KMS-11 (cell line): Measurements from ENCODE around the gene DHFR.

Experiments
- H2AFZ ChIP-seq: fragments of 200-600 bp; sonication (generic); 2 replicates; pipeline ENCODE4 v1.6.1; 2016; ENCODE audit warnings: antibody characterized with exemption, mixed run types, low read depth
- H3K27ac ChIP-seq: fragments of 200-600 bp; sonication (generic); 2 replicates; pipeline ENCODE4 v1.6.1; 2016; ENCODE audit warnings: mild to moderate bottlenecking, mixed run types
- H3K27me3 ChIP-seq: fragments of 200-600 bp; sonication (generic); 2 replicates; pipeline ENCODE4 v1.6.1; 2017; ENCODE audit warnings: mild to moderate bottlenecking, low read depth, mixed run types, moderate library complexity; ENCODE audit not compliant: insufficient read depth
- H3K36me3 ChIP-seq: fragments of 200-600 bp; sonication (generic); 2 replicates; pipeline ENCODE4 v1.6.1; 2017; ENCODE audit warnings: mild to moderate bottlenecking, mixed run types; ENCODE audit not compliant: insufficient read depth
- H3K4me1 ChIP-seq: fragments of 200-600 bp; sonication (generic); 2 replicates; pipeline ENCODE4 v1.6.1; 2016; ENCODE audit warnings: mild to moderate bottlenecking, low read depth, mixed run types; ENCODE audit not compliant: poor library complexity, severe bottlenecking
- H3K4me2 ChIP-seq: fragments of 200-600 bp; sonication (generic); 2 replicates; pipeline ENCODE4 v1.7.0; 2016; ENCODE audit warnings: mild to moderate bottlenecking, mixed run types
- H3K4me3 ChIP-seq: fragments of 200-600 bp; sonication (generic); IDR thresholded peaks from 2 replicates; pipeline ENCODE4 v1.6.1; 2017; ENCODE audit warnings: low read depth, low read length, mixed read lengths; ENCODE audit not compliant: insufficient read depth
- H3K79me2 ChIP-seq: fragments of 200-600 bp; sonication (generic); 2 replicates; pipeline ENCODE4 v1.6.1; 2016; ENCODE audit warnings: low read depth, mixed run types; ENCODE audit not compliant: insufficient read depth
- H3K9ac ChIP-seq: fragments of 200-600 bp; sonication (generic); 2 replicates; pipeline ENCODE4 v1.6.1; 2016; ENCODE audit warnings: mild to moderate bottlenecking, mixed run types
- H4K20me1 ChIP-seq: fragments of 200-600 bp; sonication (generic); 2 replicates; pipeline ENCODE4 v1.6.1; 2016; ENCODE audit warnings: mild to moderate bottlenecking, mixed run types; ENCODE audit not compliant: insufficient read depth
- CTCF ChIP-seq: fragments of 200-600 bp; sonication (generic); conservative IDR thresholded peaks from 2 replicates; pipeline ENCODE4 v1.6.1; 2017; ENCODE audit warnings: low read depth, mild to moderate bottlenecking, antibody characterized with exemption, low read length, moderate library complexity, mixed read lengths

The DHFR gene

DNA sequence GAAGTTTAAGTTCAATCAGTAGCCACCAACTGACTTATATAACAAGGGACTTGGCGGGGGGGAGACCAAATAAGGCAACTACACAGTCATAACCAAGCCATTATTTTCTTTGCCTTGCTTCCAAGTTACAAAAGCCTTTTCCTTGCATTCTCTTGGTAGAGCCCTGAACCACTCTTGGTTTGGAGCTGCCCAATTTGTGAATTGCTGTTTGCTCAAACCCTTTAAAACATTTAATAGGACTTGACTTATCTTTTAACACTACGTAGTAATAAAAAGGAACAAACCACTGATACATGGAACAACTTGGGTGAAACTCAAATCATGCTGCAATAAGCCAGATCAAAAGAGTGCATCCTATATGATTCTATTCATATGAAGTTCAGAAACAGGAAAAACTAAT lies 32.0 kb downstream of the DHFR start:
- H2AFZ ChIP-seq, result no peak overlapping the region
- no peaks in the 10 kb centered on the region for H3K36me3 ChIP-seq
- no peak overlapping the region for H3K4me3 ChIP-seq
- TF ChIP-seq CTCF, result no peak
- no peak overlapping the region for H3K27ac ChIP-seq
- no peaks in the 10 kb centered on the region for H3K4me1 ChIP-seq
- H3K4me2 ChIP-seq, result no peak overlapping the region
- H4K20me1 ChIP-seq, result no peaks in the 10 kb centered on the region
- H3K79me2 ChIP-seq, result no peaks in the 10 kb centered on the region
- H3K27me3 ChIP-seq, result no peaks in the 10 kb centered on the region
- H3K9ac ChIP-seq, result no peak overlapping the region

DNA sequence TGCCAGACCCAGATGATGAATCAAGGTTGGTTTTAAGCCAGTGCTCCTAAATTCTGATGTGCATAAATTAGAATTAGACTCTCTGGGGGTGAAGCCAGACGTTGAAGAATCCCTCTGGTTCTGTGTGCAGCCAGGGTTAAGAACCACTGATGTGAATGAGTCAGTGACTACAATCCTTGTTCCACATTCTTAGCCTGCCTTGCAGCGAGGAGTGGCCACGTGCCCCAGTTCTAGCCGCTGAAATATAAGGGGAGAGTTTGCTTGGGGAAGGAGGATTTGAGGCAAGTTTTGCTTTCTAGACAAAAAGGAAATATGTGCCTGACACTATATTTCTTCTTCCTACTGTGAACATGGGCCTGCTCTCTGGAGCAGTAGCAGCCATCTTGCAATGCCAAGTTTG lies 34.6 kb downstream of the DHFR start:
- no peak overlapping the region for H3K9ac ChIP-seq
- no peaks in the 10 kb centered on the region for H4K20me1 ChIP-seq
- no peak overlapping the region for H3K27ac ChIP-seq
- TF ChIP-seq CTCF, result no peak
- H3K27me3 ChIP-seq, result no peaks in the 10 kb centered on the region
- H3K4me1 ChIP-seq, result no peaks in the 10 kb centered on the region
- H3K4me2 ChIP-seq, result no peak overlapping the region
- no peaks in the 10 kb centered on the region for H3K79me2 ChIP-seq
- no peaks in the 10 kb centered on the region for H3K36me3 ChIP-seq
- no peak overlapping the region for H2AFZ ChIP-seq
- no peak overlapping the region for H3K4me3 ChIP-seq

GRCh38 chr5:80619086-80619485 lies 35.7 kb downstream of the DHFR start:
- Histone ChIP-seq H3K4me2 (no peak overlapping the region), H4K20me1 (no peaks in the 10 kb centered on the region), H3K4me1 (no peaks in the 10 kb centered on the region), H3K4me3 (no peak overlapping the region), H3K27me3 (no peaks in the 10 kb centered on the region), H3K79me2 (no peaks in the 10 kb centered on the region), H3K27ac (no peak overlapping the region), H3K36me3 (no peaks in the 10 kb centered on the region), H2AFZ (no peak overlapping the region), H3K9ac (no peak overlapping the region)
- TF ChIP-seq CTCF, result no peak

GRCh38 chr5:80618438-80618837 lies 36.3 kb downstream of the DHFR start:
- Histone ChIP-seq H4K20me1 (no peaks in the 10 kb centered on the region), H3K9ac (no peak overlapping the region), H3K79me2 (no peaks in the 10 kb centered on the region), H3K27ac (no peak overlapping the region), H3K4me3 (no peak overlapping the region), H3K4me2 (no peak overlapping the region), H2AFZ (no peak overlapping the region), H3K36me3 (no peaks in the 10 kb centered on the region), H3K4me1 (no peaks in the 10 kb centered on the region), H3K27me3 (no peaks in the 10 kb centered on the region)
- TF ChIP-seq CTCF, result no peak
